Measurements from ENCODE around the gene AGPAT3. TPM values are rescaled to one million over a fixed set of nuclear protein-coding genes. Genes with fewer than 3 reads are reported as not detected.
A peak's percentile ranks its signal among the peaks of the same experiment; 100 is the strongest.

The AGPAT3 gene
- total RNA-seq, 1 donor from 2014 or later: 45.4 TPM

DNA sequence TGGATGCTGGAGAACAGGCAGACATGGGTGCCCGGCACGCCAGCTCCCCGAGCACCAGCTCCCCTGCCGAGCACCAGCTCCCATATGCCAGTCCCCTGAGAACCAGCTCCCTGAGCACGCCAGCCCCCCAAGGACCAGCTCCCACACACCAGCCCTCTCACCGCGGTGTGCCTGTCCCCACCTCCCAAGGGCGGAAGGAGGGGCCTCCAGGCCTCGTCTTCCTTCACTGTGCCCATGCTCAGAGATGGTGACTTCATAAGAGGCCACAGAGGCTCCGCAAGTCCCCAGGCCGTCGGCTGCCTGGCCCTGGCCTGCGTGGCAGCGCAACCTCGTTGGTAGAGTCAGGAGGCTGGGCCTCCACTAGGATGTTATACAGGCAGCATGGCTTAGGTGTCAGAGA, 69.1 kb downstream of the AGPAT3 start:
- Mint-ChIP-seq H3K4me3 (ENCODE audit: unreplicated experiment) (no peak overlapping the region), H3K4me1 (ENCODE audit: low read depth) (peaks cover 3% of the 10 kb centered on the region), H3K27me3 (ENCODE audit: low read depth) (no peaks in the 10 kb centered on the region), H3K9me3 (ENCODE audit: low read depth) (no peaks in the 10 kb centered on the region), H3K36me3 (ENCODE audit: low read depth) (no peaks in the 10 kb centered on the region), H3K27ac (ENCODE audit: unreplicated experiment) (no peak overlapping the region)
- peak; percentile 69 for DNase-seq (ENCODE audit: low spot score)
- TF ChIP-seq, protein P1, sequence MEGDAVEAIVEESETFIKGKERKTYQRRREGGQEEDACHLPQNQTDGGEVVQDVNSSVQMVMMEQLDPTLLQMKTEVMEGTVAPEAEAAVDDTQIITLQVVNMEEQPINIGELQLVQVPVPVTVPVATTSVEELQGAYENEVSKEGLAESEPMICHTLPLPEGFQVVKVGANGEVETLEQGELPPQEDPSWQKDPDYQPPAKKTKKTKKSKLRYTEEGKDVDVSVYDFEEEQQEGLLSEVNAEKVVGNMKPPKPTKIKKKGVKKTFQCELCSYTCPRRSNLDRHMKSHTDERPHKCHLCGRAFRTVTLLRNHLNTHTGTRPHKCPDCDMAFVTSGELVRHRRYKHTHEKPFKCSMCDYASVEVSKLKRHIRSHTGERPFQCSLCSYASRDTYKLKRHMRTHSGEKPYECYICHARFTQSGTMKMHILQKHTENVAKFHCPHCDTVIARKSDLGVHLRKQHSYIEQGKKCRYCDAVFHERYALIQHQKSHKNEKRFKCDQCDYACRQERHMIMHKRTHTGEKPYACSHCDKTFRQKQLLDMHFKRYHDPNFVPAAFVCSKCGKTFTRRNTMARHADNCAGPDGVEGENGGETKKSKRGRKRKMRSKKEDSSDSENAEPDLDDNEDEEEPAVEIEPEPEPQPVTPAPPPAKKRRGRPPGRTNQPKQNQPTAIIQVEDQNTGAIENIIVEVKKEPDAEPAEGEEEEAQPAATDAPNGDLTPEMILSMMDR (IDR thresholded peaks at IDR 0.05): no peak

GRCh38 chr21:43934716-43935705, 70.0 kb downstream of the AGPAT3 start:
- no peaks in the 10 kb centered on the region for H3K9me3 Mint-ChIP-seq (ENCODE audit: low read depth)
- no peak for DNase-seq (ENCODE audit: low spot score)
- no peaks in the 10 kb centered on the region for H3K27me3 Mint-ChIP-seq (ENCODE audit: low read depth)
- H3K4me3 Mint-ChIP-seq (ENCODE audit: unreplicated experiment): no peak overlapping the region
- H3K36me3 Mint-ChIP-seq (ENCODE audit: low read depth): no peaks in the 10 kb centered on the region
- TF ChIP-seq, protein P1 (IDR thresholded peaks at IDR 0.05): no peak
- no peak overlapping the region for H3K27ac Mint-ChIP-seq (ENCODE audit: unreplicated experiment)
- H3K4me1 Mint-ChIP-seq (ENCODE audit: low read depth): peaks cover 3% of the 10 kb centered on the region

GRCh38 chr21:43935711-43936110, 70.7 kb downstream of the AGPAT3 start:
- H3K9me3 Mint-ChIP-seq (ENCODE audit: low read depth): no peaks in the 10 kb centered on the region
- no peak for DNase-seq (ENCODE audit: low spot score)
- H3K36me3 Mint-ChIP-seq (ENCODE audit: low read depth): no peaks in the 10 kb centered on the region
- TF ChIP-seq, protein P1 (IDR thresholded peaks at IDR 0.05): no peak
- H3K4me3 Mint-ChIP-seq (ENCODE audit: unreplicated experiment): no peak overlapping the region
- peaks cover 3% of the 10 kb centered on the region for H3K4me1 Mint-ChIP-seq (ENCODE audit: low read depth)
- no peak overlapping the region for H3K27ac Mint-ChIP-seq (ENCODE audit: unreplicated experiment)
- no peaks in the 10 kb centered on the region for H3K27me3 Mint-ChIP-seq (ENCODE audit: low read depth)

GRCh38 chr21:43936247-43936967, 71.4 kb downstream of the AGPAT3 start:
- Mint-ChIP-seq H3K27me3 (ENCODE audit: low read depth) (no peaks in the 10 kb centered on the region), H3K36me3 (ENCODE audit: low read depth) (no peaks in the 10 kb centered on the region), H3K4me1 (ENCODE audit: low read depth) (peaks cover 3% of the 10 kb centered on the region), H3K9me3 (ENCODE audit: low read depth) (no peaks in the 10 kb centered on the region), H3K27ac (ENCODE audit: unreplicated experiment) (no peak overlapping the region), H3K4me3 (ENCODE audit: unreplicated experiment) (no peak overlapping the region)
- TF ChIP-seq, protein P1 (IDR thresholded peaks at IDR 0.05): no peak
- DNase-seq (ENCODE audit: low spot score): no peak
